Measurements from ENCODE around the gene GALNT18.

DNA sequence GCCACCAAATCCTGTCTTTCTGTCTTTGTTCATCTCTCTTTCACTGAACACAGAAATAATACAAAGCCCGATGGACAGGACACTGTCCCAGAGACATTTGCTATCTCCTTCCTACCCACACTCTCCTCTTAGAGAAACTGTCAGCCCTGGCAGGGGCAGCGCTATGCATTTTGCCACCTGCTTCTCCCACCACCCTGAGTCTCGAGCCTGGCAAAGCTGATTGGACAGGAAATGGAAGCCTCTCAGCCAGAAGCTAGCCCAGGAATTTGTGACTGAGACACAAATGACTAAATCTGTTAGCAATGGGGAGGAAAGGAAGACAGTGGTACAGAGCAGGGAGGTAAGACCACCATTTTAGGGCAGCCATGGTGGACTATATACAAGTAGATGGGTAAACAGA, 14.9 kb upstream of the GALNT18 start:
- TF ChIP-seq, protein P1, sequence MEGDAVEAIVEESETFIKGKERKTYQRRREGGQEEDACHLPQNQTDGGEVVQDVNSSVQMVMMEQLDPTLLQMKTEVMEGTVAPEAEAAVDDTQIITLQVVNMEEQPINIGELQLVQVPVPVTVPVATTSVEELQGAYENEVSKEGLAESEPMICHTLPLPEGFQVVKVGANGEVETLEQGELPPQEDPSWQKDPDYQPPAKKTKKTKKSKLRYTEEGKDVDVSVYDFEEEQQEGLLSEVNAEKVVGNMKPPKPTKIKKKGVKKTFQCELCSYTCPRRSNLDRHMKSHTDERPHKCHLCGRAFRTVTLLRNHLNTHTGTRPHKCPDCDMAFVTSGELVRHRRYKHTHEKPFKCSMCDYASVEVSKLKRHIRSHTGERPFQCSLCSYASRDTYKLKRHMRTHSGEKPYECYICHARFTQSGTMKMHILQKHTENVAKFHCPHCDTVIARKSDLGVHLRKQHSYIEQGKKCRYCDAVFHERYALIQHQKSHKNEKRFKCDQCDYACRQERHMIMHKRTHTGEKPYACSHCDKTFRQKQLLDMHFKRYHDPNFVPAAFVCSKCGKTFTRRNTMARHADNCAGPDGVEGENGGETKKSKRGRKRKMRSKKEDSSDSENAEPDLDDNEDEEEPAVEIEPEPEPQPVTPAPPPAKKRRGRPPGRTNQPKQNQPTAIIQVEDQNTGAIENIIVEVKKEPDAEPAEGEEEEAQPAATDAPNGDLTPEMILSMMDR (IDR thresholded peaks at IDR 0.05; ENCODE audit: extremely low read depth in 1 of 2, insufficient read depth in 1 of 2, low read depth in 1 of 2, low read length in 2 of 2), result no peak
- no peak for TF ChIP-seq EZH2 (IDR thresholded peaks at IDR 0.05; ENCODE audit: borderline replicate concordance, low read depth, low read length, severe bottlenecking)

All from endothelial cell of umbilical vein (primary cell).